ENCODE data around the gene BACH2. TPM values are rescaled to one million over a fixed set of nuclear protein-coding genes. Genes with fewer than 3 reads are reported as not detected.

BACH2 gene
- total RNA-seq, 2 donors from 2014 or later: 5.2 to 5.7 TPM

- no peak for DNase-seq (ENCODE audit: low spot score)
- Histone ChIP-seq H3K27me3 (replicated peaks; ENCODE audit: insufficient read depth) (no peaks in the 10 kb centered on the region), H3K4me3 (no peak overlapping the region), H3K36me3 (no peaks in the 10 kb centered on the region), H3K4me1 (replicated peaks) (no peaks in the 10 kb centered on the region), H3K9me3 (no peaks in the 10 kb centered on the region), H3K27ac (no peak overlapping the region)
- TF ChIP-seq POLR2AphosphoS5 (IDR thresholded peaks at IDR 0.05): no peak
- TF ChIP-seq POLR2A (IDR thresholded peaks at IDR 0.05): no peak
- TF ChIP-seq CTCF (IDR thresholded peaks at IDR 0.05): no peak
- intact Hi-C loops (cut with DNase I): no loop called here
- 65% methylated on average over 4 of the region's 4 CpGs for WGBS
Observed at GRCh38 chr6:90199900-90200299, 96.7 kb downstream of the BACH2 start.

- no peaks in the 10 kb centered on the region for H3K36me3 ChIP-seq
- no peak overlapping the region for H3K4me3 ChIP-seq
- TF ChIP-seq POLR2AphosphoS5 (IDR thresholded peaks at IDR 0.05) (no peak), CTCF (IDR thresholded peaks at IDR 0.05) (no peak), POLR2A (IDR thresholded peaks at IDR 0.05) (no peak)
- DNase-seq (ENCODE audit: low spot score): no peak
- intact Hi-C loops (cut with DNase I): no loop called here
- no peaks in the 10 kb centered on the region for H3K4me1 ChIP-seq (replicated peaks)
- H3K27ac ChIP-seq: no peak overlapping the region
- H3K27me3 ChIP-seq (replicated peaks; ENCODE audit: insufficient read depth): no peaks in the 10 kb centered on the region
- H3K9me3 ChIP-seq: no peaks in the 10 kb centered on the region
- 96% methylated on average over 6 of the region's 6 CpGs for WGBS
Observed at GRCh38 chr6:90198758-90199425, 97.8 kb downstream of the BACH2 start.

- intact Hi-C loops (cut with DNase I): no loop called here
- TF ChIP-seq CTCF (IDR thresholded peaks at IDR 0.05) (no peak), POLR2AphosphoS5 (IDR thresholded peaks at IDR 0.05) (no peak), POLR2A (IDR thresholded peaks at IDR 0.05) (no peak)
- 93% methylated on average over 8 of the region's 8 CpGs for WGBS
Observed at GRCh38 chr6:90197854-90198496, 98.7 kb downstream of the BACH2 start.

GRCh38 chr6:90195094-90195829, 101.4 kb downstream of the BACH2 start:
- no peaks in the 10 kb centered on the region for H3K9me3 ChIP-seq

More at GRCh38 chr6:90197854-90198496, 98.7 kb downstream of the BACH2 start:
- H3K36me3 ChIP-seq: no peaks in the 10 kb centered on the region
- H3K9me3 ChIP-seq: no peaks in the 10 kb centered on the region
- H3K27ac ChIP-seq: no peak overlapping the region
- H3K4me1 ChIP-seq (replicated peaks): no peaks in the 10 kb centered on the region
- H3K4me3 ChIP-seq: no peak overlapping the region
- no peaks in the 10 kb centered on the region for H3K27me3 ChIP-seq (replicated peaks; ENCODE audit: insufficient read depth)
- DNase-seq (ENCODE audit: low spot score): no peak

More at GRCh38 chr6:90195094-90195829, 101.4 kb downstream of the BACH2 start:
- DNase-seq (ENCODE audit: low spot score): no peak
- no peaks in the 10 kb centered on the region for H3K27me3 ChIP-seq (replicated peaks; ENCODE audit: insufficient read depth)
- no peak overlapping the region for H3K4me3 ChIP-seq
- no peaks in the 10 kb centered on the region for H3K36me3 ChIP-seq
- no peak overlapping the region for H3K27ac ChIP-seq
- no peaks in the 10 kb centered on the region for H3K4me1 ChIP-seq (replicated peaks)
- no peak for TF ChIP-seq POLR2AphosphoS5 (IDR thresholded peaks at IDR 0.05)
- TF ChIP-seq POLR2A (IDR thresholded peaks at IDR 0.05): no peak
- TF ChIP-seq CTCF (IDR thresholded peaks at IDR 0.05): no peak
- intact Hi-C loops (cut with DNase I): no loop called here
- 89% methylated on average over 9 of the region's 9 CpGs for whole genome bisulfite sequencing
